GM18858 (cell line): ENCODE data around the gene ARMH1.
"Not testable (repeated sequence)": the region's sequence is repeated elsewhere in the genome, so short reads cannot be mapped to it uniquely, and the experiment has no call there.

Experiments used
- ATAC-seq: cut with Tn5 transposase; IDR thresholded peaks from one replicate; pipeline ENCODE4 v1.9.1; 2021; ENCODE audit not compliant: unreplicated experiment

ARMH1 gene

GRCh38 chr1:44720281-44720680, 45.8 kb downstream of the ARMH1 start:
- ATAC-seq = no peak

- ATAC-seq = peak; percentile 67
Measured at GRCh38 chr1:44721485-44722361, 47.2 kb downstream of the ARMH1 start.

- ATAC-seq = no peak
Measured at GRCh38 chr1:44723064-44723463, 48.5 kb downstream of the ARMH1 start.

- ATAC-seq = no peak
Measured at GRCh38 chr1:44723496-44724295, 49.2 kb downstream of the ARMH1 start.

- no peak for ATAC-seq
Measured at GRCh38 chr1:44724296-44724954, 49.9 kb downstream of the ARMH1 start.

GRCh38 chr1:44724955-44725698, 50.6 kb downstream of the ARMH1 start:
- no peak for ATAC-seq

- peak; percentile 60 for ATAC-seq
Measured at GRCh38 chr1:44730741-44731512, 56.4 kb downstream of the ARMH1 start, which contains the start of gene RNU5D-1. TSS of gene RNU5D-1 (minus strand) at chr1:44731170.

GRCh38 chr1:44733365-44733764, 58.9 kb downstream of the ARMH1 start:
- ATAC-seq = no peak

- no peak for ATAC-seq
Measured at GRCh38 chr1:44733784-44734183, 59.3 kb downstream of the ARMH1 start.

GRCh38 chr1:44735992-44736391, 61.5 kb downstream of the ARMH1 start:
- ATAC-seq = no peak

GRCh38 chr1:44738953-44739306, 64.4 kb downstream of the ARMH1 start:
- not testable (repeated sequence) for ATAC-seq

- ATAC-seq = peak; percentile 87
Measured at GRCh38 chr1:44739307-44740178, 65.0 kb downstream of the ARMH1 start, which contains the start of gene KIF2C. TSS of gene KIF2C (plus strand) at chr1:44739837. CDS start at chr1:44739933, 96 bp downstream.

- no peak for ATAC-seq
Measured at GRCh38 chr1:44740179-44740617, 65.7 kb downstream of the ARMH1 start.

- ATAC-seq = no peak
Measured at GRCh38 chr1:44743211-44743610, 68.7 kb downstream of the ARMH1 start.

- no peak for ATAC-seq
Measured at GRCh38 chr1:44747878-44748277, 73.4 kb downstream of the ARMH1 start.

- ATAC-seq = no peak
Measured at GRCh38 chr1:44757420-44757819, 82.9 kb downstream of the ARMH1 start.

GRCh38 chr1:44759077-44759476, 84.6 kb downstream of the ARMH1 start:
- ATAC-seq = no peak

GRCh38 chr1:44760876-44761275, 86.4 kb downstream of the ARMH1 start:
- ATAC-seq = no peak

GRCh38 chr1:44766421-44766820, 91.9 kb downstream of the ARMH1 start:
- ATAC-seq = not testable (repeated sequence)
